ENCODE measurements around the gene PHRF1.

The PHRF1 gene

DNA sequence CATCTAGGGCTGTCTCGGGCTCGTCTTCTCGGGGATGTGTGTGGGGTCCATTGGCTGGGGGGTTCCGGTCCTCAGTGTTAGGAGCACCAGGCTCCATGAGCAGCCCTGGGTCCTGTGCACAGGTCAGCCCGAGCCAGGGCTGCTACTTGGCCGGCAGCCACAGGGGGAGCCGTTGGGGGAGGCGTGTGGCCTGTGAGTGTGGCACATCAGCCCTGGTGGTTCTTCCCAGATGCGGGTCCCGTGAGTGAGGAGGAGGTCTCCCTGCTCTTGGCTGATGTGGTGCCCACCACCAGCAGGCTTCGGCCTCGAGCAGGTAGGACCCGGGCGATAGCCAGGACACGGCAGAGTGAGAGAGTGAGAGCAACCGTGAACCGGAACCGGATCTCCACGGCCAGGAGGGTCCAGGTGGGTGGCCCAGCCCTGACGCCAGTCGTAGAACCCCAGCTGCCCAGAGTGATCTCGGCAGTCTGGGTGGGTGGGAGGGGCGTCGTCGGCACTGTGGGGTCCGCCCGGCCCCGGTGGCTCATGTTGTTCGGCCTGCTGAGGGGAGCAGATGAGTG, 21.0 kb downstream of the PHRF1 start:
- TF ChIP-seq, protein P1, sequence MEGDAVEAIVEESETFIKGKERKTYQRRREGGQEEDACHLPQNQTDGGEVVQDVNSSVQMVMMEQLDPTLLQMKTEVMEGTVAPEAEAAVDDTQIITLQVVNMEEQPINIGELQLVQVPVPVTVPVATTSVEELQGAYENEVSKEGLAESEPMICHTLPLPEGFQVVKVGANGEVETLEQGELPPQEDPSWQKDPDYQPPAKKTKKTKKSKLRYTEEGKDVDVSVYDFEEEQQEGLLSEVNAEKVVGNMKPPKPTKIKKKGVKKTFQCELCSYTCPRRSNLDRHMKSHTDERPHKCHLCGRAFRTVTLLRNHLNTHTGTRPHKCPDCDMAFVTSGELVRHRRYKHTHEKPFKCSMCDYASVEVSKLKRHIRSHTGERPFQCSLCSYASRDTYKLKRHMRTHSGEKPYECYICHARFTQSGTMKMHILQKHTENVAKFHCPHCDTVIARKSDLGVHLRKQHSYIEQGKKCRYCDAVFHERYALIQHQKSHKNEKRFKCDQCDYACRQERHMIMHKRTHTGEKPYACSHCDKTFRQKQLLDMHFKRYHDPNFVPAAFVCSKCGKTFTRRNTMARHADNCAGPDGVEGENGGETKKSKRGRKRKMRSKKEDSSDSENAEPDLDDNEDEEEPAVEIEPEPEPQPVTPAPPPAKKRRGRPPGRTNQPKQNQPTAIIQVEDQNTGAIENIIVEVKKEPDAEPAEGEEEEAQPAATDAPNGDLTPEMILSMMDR (IDR thresholded peaks at IDR 0.05; ENCODE audit: borderline replicate concordance, control extremely low read depth, extremely low read depth, insufficient read depth, missing control alignments), result no peak
- in situ Hi-C loops (cut with MboI; ENCODE audit: low sequenced_read_pairs, unreplicated experiment), result no loop called here
- DNase-seq (ENCODE audit: low spot score), result no peak

DNA sequence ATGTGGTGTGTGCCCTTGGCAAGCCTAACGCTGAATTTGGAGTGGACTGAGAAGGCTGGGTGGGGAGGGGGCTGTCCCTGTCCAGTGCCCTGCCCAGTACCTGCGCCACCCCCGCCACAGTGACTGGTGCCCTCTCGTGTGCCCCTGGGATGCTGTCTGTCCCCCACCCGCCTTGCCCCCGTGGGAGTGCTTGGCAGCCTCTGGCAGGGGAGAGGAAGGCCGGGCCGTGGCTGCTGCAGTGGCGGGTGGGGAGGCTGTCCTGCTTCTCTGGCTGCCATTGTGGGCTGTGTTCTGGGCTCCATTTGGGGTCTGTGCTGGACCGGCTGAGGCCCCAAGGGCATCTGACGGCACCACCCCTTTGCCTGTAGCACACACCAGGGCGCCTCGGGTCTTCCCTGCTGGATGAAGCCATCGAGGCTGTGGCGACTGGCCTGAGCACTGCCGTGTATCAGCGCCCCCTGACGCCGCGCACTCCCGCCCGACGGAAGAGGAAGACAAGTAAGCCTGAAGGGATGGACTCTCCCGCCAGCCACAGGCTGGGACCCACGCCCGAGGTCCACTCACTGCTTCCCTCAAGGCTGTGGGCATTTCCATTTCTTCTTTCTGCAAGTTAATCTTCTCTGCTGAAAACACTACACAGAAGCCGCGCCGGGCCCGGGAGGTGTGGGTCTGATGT, 21.9 kb downstream of the PHRF1 start:
- DNase-seq (ENCODE audit: low spot score), result no peak
- TF ChIP-seq, protein P1 (IDR thresholded peaks at IDR 0.05; ENCODE audit: borderline replicate concordance, control extremely low read depth, extremely low read depth, insufficient read depth, missing control alignments), result no peak
- in situ Hi-C loops (cut with MboI; ENCODE audit: low sequenced_read_pairs, unreplicated experiment), result no loop called here

DNA sequence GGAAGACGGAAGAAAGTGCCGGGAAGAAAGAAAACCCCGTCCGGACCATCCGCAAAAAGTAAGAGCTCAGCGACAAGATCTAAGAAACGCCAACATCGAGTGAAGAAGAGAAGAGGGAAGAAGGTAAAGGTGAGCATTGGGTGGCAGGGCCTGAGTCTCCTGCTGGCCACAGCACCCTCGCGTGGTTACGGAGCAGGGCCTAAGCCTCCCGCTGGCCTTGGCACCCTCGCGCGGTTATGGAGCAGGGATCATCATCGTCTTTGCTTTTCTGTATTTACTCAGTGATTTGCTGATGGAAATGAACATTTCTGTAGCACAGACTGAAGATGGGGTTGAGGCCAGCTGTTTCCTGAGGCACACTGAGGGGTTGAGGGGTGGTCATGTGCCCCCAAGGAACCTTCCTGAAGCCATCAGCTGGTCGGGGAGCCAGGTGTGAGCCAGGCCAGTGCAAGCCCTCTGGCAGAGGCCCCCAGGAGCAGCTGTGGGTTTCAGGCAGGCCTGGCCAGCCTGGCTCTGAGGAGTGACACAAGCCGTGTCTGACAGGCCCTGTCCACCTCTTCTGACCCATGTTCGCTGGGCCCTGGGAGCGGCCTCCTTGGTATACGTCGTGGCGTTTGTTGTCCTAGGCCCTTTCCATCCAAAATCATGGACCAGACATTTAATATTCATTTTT, 25.4 kb downstream of the PHRF1 start:
- TF ChIP-seq, protein P1 (IDR thresholded peaks at IDR 0.05; ENCODE audit: borderline replicate concordance, control extremely low read depth, extremely low read depth, insufficient read depth, missing control alignments), result no peak
- in situ Hi-C loops (cut with MboI; ENCODE audit: low sequenced_read_pairs, unreplicated experiment), result no loop called here

DNA sequence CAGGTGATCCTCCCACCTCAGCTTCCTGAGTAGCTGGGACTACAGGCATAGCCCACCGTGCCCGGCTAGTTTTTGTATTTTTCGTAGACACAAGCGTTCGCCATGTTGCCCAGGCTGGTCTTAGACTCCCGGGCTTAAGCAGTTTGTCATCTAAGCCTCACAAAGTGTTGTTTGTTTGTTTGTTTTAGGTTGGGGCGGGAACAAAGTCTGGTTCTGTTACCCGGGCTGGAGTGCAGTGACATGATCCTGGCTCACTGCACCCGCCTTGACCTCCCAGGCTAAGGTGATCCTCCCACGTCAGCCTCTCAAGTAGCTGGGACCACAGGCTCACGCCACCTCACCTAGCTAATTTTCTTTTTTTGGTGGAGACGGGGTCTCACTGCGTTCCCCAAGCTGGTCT, 26.9 kb downstream of the PHRF1 start:
- in situ Hi-C loops (cut with MboI; ENCODE audit: low sequenced_read_pairs, unreplicated experiment), result no loop called here
- DNase-seq (ENCODE audit: low spot score), result no peak
- TF ChIP-seq, protein P1 (IDR thresholded peaks at IDR 0.05; ENCODE audit: borderline replicate concordance, control extremely low read depth, extremely low read depth, insufficient read depth, missing control alignments), result no peak

More for the DNA sequence above, 25.4 kb downstream of the PHRF1 start:
- DNase-seq (ENCODE audit: low spot score), result no peak

DNA sequence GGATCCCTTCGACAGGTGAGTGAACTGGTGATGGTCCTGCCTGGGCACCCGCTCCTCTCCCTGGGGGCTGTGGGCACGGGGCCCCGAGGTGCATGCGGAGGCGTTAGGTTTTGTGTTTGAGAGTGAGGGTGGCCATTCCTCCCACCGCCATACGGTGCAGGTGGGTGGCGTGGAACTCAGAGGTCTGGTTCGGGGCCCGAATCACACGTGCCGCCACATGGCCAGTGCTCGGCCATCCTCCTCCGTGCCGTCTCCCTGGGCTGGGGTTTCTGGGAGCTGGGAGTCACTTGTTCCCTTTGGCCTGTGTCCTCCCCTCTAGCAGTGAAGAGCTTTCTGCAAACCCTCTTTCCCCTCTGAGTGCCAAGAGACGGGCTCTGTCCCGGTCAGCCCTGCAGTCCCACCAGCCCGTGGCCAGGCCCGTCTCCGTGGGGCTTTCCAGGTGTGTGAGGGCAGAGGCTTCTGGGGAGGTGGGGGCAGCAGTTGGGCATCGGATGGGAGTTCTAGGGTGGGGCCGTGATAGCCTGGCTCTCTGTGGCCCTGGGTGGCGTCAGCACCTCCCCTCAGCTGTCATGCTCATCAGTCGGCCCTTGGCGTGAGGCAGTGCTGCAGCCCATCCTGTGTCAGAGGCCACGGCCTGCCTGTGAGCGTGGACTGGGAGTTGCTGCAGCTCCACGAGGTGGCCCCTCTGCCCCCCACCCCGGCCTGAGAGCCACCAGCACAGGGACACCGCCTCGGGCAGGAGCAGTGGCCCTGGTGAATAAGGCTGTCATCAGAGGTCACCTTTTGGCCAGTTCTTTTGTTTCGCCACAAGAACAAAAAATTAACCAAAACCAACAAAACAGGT, 29.2 kb downstream of the PHRF1 start:
- DNase-seq (ENCODE audit: low spot score), result no peak
- in situ Hi-C loops (cut with MboI; ENCODE audit: low sequenced_read_pairs, unreplicated experiment), result no loop called here

DNA sequence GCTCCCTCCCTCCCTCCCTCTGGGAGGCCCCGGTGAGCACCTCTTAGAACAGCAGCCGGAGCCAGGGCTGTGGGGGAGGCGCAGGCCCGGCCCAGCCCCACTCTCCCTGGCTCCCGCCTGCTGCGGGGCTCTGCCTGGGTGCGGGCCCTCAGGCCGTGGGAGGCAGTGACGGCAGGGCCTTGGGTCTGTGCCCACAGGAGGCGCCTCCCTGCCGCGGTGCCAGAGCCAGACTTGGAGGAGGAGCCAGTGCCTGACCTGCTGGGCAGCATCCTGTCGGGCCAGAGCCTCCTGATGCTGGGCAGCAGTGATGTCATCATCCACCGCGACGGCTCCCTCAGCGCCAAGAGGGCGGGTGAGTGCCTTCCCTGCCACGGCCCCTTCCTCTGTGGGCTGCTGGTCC, 30.0 kb downstream of the PHRF1 start:
- DNase-seq (ENCODE audit: low spot score), result no peak
- in situ Hi-C loops (cut with MboI; ENCODE audit: low sequenced_read_pairs, unreplicated experiment), result no loop called here
- TF ChIP-seq, protein P1 (IDR thresholded peaks at IDR 0.05; ENCODE audit: borderline replicate concordance, control extremely low read depth, extremely low read depth, insufficient read depth, missing control alignments), result no peak

More for the DNA sequence above, 29.2 kb downstream of the PHRF1 start:
- TF ChIP-seq, protein P1 (IDR thresholded peaks at IDR 0.05; ENCODE audit: borderline replicate concordance, control extremely low read depth, extremely low read depth, insufficient read depth, missing control alignments), result no peak

All from GM13976 (cell line).